Lower leg skin (tissue), 4 donors: ENCODE results near the gene APBA2. TPM values are rescaled to one million over a fixed set of nuclear protein-coding genes. Genes with fewer than 3 reads are reported as not detected.

Source experiments
- DNase-seq, 2 donors: peaks; one replicate each; pipeline ENCODE4 v3.0.0-alpha.2; 2019; ENCODE audit warnings: low spot score in 2 of 2
- H3K4me3 ChIP-seq: fragments of 200-600 bp; sonication (generic); 2 replicates; pipeline ENCODE4 v1.5.1; 2017; ENCODE audit warnings: mild to moderate bottlenecking, low read depth; ENCODE audit not compliant: poor library complexity, severe bottlenecking
- POLR2A ChIP-seq, 2 donors: fragments of 450-650 bp; IDR thresholded peaks; one replicate each; pipeline ENCODE4 v1.6.1; 2016 to 2017; ENCODE audit warnings: antibody characterized with exemption in 2 of 2, mild to moderate bottlenecking in 1 of 2, moderate library complexity in 1 of 2
- WGBS, 2 donors: methylation state at CpG; one replicate each; pipeline ENCODE4 v1.1.5; 2018; 5-methylcytosine and 5-hydroxymethylcytosine counted together
- intact Hi-C: fragments of 100-400 bp; cut with DNase I; formaldehyde crosslinking; loops from one replicate; pipeline ENCODE4 v1.15.0; 2023; ENCODE audit warnings: low total_unique reads
- total RNA-seq, 4 donors: library from RNA; depleted of rRNA; stranded (reverse); fragments of >200 nt; gene quantifications; one replicate each; pipeline ENCODE4 v1.1.0, GENCODE V29; 2016
- TF ChIP-seq, protein P1 (sequence below), 3 donors: fragments of 450-650 bp; IDR thresholded peaks; one replicate each; pipeline ENCODE4 v1.5.1; 2016; ENCODE audit warnings: antibody characterized with exemption in 3 of 3, mild to moderate bottlenecking in 3 of 3, moderate library complexity in 2 of 3

APBA2 gene
- total RNA-seq, 4 donors from 2014 or later = 0.80 to 1.9 (median 1.6) TPM

DNA sequence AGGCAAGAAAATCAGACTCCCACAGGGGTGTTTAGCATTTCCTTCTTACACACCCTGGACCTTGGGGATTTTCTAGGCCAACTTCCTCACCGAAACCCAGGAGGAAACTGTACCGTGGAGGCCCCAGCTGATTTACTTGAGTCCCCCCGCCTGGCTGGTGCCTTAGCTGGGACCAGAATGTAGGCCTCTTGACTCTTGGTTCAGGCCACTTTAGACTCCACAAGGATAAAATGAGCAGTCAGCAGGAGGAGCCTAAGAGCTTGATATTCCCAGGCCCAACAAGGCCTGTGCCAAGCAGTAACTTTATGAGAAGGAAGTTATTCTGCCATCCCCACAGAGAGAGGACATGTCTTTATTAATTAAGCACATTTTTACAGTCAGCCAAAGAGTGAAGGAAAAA is 4.6 kb upstream of the APBA2 start:
- DNase-seq = no peak
- H3K4me3 ChIP-seq = no peak overlapping the region
- 61 to 66% methylated on average over 3 of the region's 3 CpGs for WGBS, 2 donors
- no peak for TF ChIP-seq POLR2A (IDR thresholded peaks at IDR 0.05)
- TF ChIP-seq, protein P1, sequence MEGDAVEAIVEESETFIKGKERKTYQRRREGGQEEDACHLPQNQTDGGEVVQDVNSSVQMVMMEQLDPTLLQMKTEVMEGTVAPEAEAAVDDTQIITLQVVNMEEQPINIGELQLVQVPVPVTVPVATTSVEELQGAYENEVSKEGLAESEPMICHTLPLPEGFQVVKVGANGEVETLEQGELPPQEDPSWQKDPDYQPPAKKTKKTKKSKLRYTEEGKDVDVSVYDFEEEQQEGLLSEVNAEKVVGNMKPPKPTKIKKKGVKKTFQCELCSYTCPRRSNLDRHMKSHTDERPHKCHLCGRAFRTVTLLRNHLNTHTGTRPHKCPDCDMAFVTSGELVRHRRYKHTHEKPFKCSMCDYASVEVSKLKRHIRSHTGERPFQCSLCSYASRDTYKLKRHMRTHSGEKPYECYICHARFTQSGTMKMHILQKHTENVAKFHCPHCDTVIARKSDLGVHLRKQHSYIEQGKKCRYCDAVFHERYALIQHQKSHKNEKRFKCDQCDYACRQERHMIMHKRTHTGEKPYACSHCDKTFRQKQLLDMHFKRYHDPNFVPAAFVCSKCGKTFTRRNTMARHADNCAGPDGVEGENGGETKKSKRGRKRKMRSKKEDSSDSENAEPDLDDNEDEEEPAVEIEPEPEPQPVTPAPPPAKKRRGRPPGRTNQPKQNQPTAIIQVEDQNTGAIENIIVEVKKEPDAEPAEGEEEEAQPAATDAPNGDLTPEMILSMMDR (IDR thresholded peaks at IDR 0.05) = no peak
- intact Hi-C loops = no loop called here

DNA sequence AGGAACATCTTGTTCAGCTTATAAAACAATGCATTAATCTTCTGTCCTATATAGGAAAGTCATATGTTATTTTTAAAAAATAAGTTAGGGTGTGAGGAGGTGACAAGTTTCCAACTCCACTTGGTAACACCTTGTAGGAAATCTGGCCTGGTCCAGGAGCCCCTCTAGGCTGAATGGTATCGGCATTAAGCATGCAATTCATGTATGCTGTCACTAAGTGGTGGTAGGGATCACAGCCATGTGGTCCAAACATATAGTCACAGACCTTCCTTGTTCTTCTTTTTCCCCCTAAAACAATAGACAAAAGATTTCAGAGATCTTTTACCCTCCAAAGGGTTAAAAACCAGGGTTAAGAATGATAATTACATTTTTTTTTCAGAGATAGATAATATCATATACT is 4.2 kb upstream of the APBA2 start:
- intact Hi-C loops = no loop called here
- WGBS, 2 donors = 93% methylated on average over 1 of the region's 1 CpG
- TF ChIP-seq, protein P1 (IDR thresholded peaks at IDR 0.05) = no peak
- no peak for TF ChIP-seq POLR2A (IDR thresholded peaks at IDR 0.05)
- DNase-seq = no peak
- no peak overlapping the region for H3K4me3 ChIP-seq

DNA sequence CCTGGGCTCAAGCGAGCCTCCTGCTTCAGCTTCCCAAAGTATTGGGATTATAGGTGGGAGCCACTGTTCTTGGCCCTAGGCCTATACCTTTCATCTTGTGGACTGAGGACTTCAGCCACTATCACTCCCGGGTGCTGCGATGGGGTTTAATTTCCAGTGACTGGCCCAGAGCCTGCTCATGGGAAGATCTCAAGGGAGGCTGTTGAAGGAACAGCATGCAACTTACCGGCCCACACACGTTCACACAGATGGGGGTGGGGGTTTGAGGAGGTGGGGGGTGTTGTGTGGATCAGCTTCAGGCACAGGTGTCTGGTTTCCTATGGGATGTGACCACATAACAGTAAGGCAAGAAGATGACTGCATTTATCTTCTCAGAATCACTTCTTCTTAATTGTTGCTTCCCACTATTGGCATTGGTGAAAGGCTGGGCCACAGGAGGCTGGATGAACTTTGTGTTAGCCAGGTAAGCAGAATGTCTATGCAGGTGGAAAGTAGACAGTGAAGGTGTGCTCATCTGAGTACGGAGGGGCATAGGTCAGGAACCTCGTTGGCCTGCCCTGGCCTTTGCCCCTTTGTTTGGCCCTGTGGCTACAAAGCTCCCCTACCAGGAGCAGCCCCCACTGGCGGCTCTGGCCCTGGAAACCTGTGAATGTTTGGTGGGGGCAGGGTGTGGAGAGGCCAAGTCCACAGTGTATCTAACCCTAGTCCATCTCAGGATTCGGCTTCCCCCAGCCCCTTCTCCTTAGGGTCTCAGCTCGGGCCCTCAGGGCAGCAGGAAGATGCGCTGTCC is 1.4 kb upstream of the APBA2 start:
- no peak for DNase-seq
- WGBS, 2 donors = 88 to 95% methylated on average over 11 of the region's 11 CpGs
- H3K4me3 ChIP-seq = no peak overlapping the region
- intact Hi-C loops = no loop called here
- TF ChIP-seq, protein P1 (IDR thresholded peaks at IDR 0.05) = no peak
- no peak for TF ChIP-seq POLR2A (IDR thresholded peaks at IDR 0.05)

DNA sequence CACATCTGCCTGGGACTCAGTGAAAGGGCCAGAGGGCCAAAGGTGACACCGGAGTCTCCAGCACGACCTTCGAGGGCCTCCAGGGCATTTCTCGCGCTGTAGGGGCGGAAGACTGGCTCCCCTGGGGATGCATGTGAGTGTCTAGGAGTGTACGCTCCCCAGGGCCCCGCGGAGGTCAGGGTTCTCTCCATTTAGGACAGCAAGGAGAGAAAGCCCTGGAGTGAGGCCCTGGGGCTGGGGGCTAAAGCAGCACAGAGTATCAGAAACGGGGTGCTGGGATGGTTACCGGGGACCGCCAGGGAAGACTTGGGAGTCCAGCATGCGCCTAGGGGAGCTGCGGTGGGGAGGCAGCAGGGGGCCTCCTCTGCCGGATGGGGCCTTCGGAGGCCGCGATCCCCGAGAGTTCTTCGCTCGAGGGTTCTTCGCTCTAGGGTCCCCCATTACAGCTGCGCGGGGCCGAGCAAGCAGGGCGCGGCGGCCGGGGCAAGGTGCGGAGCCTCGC is 595 bp upstream of the APBA2 start:
- DNase-seq = no peak
- 33 to 37% methylated on average over 24 to 31 of the region's 31 CpGs for WGBS, 2 donors
- intact Hi-C loops = no loop called here
- TF ChIP-seq, protein P1 (IDR thresholded peaks at IDR 0.05) = no peak
- TF ChIP-seq POLR2A (IDR thresholded peaks at IDR 0.05) = no peak
- H3K4me3 ChIP-seq = no peak overlapping the region

DNA sequence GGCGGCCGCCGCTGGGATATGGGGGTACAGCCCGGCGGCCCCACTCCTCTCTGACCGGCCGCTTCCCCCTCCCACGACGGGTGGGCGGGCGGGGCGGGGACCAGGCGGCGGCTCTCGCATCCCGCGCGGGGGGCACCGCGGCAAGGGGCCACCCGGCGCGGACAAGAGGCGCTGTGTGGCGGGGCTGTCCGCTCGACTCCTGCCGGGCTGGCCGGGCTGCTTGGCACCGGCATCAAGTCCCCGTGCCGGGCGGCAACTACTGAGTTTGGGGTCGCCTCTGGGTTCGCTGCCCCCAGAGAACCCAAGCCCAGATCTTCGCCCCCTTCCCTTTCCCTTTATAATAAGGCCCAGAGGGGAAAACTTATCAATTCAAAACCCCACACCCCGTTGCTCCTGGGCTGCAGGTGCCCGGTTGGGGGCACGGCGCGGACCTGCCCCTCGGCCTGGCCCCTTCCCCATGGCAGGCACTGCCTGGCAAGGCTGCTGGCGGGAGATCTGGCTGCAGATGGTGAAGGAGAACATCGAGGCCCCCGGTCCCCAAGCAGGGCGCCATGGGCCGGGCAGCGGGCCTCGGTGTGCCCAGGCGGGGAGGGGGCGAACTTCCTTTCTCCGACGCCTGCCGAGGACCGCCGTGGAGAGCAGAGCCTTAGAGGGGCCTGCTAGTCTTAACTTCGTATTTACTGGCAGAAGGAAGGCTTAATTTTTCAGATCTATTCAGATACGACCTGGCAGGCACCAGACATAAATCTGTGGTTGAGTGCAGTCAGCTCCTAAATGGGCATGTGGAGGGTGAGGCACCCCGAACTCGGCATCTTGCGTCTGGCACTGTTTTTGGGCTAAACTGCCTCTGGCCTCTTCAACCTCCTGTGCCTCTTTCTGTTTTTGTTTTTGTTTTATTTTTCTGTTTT is 911 bp downstream of the APBA2 start:
- H3K4me3 ChIP-seq = no peak overlapping the region
- intact Hi-C loops = no loop called here
- TF ChIP-seq POLR2A (IDR thresholded peaks at IDR 0.05) = no peak
- no peak for DNase-seq
- WGBS, 2 donors = 15 to 18% methylated on average over 32 to 38 of the region's 61 CpGs
